Mesendoderm (in vitro differentiated cells): Measurements from ENCODE around the gene HEATR9.

ENCODE experiments used
- DNase-seq: peaks from one replicate; pipeline ENCODE4 v3.0.0; 2013
- H2AK5ac ChIP-seq: 2 replicates; pipeline ENCODE4 v1.6.1; 2013; ENCODE audit warnings: low read length, inconsistent platforms
- H2BK120ac ChIP-seq: 2 replicates; pipeline ENCODE4 v1.6.1; 2013; ENCODE audit warnings: low read depth, mild to moderate bottlenecking, low read length, moderate library complexity, mixed read lengths
- H2BK15ac ChIP-seq: replicated peaks from 2 replicates; pipeline ENCODE4 v1.6.1; 2013; ENCODE audit warnings: low read depth, mild to moderate bottlenecking, moderate library complexity
- H2BK5ac ChIP-seq: 2 replicates; pipeline ENCODE4 v1.6.1; 2013; ENCODE audit warnings: low read length, inconsistent platforms
- H3K18ac ChIP-seq: 2 replicates; pipeline ENCODE4 v1.6.1; 2013; ENCODE audit warnings: mild to moderate bottlenecking, low read length, mixed read lengths
- H3K23ac ChIP-seq: one replicate; pipeline ENCODE4 v1.6.1; 2013; ENCODE audit warnings: low read length
- H3K27ac ChIP-seq: 2 replicates; pipeline ENCODE4 v1.5.1; 2013; ENCODE audit warnings: low read depth, mild to moderate bottlenecking, inconsistent platforms, low read length, moderate library complexity
- H3K27me3 ChIP-seq: 2 replicates; pipeline ENCODE4 v1.6.1; 2013; ENCODE audit warnings: low read length, control low read depth, mild to moderate bottlenecking, inconsistent platforms; ENCODE audit not compliant: insufficient read depth, poor library complexity
- H3K36me3 ChIP-seq: 2 replicates; pipeline ENCODE4 v1.6.1; 2013; ENCODE audit warnings: low read length, inconsistent platforms; ENCODE audit not compliant: control insufficient read depth, insufficient read depth
- H3K4ac ChIP-seq: one replicate; pipeline ENCODE4 v1.6.1; 2013; ENCODE audit warnings: low read depth, mild to moderate bottlenecking, low read length, moderate library complexity
- H3K4me1 ChIP-seq: 2 replicates; pipeline ENCODE4 v1.6.1; 2013; ENCODE audit warnings: low read depth, low read length, inconsistent platforms; ENCODE audit not compliant: control insufficient read depth
- H3K4me2 ChIP-seq: 2 replicates; pipeline ENCODE4 v1.6.1; 2013; ENCODE audit warnings: low read length
- H3K4me3 ChIP-seq: 2 replicates; pipeline ENCODE4 v1.5.1; 2013; ENCODE audit warnings: mild to moderate bottlenecking, low read length
- H3K56ac ChIP-seq: one replicate; pipeline ENCODE4 v1.6.1; 2013; ENCODE audit warnings: low read length
- H3K79me1 ChIP-seq: 2 replicates; pipeline ENCODE4 v1.6.1; 2013; ENCODE audit warnings: low read length, inconsistent platforms
- H3K79me2 ChIP-seq: 2 replicates; pipeline ENCODE4 v1.6.1; 2013; ENCODE audit warnings: mild to moderate bottlenecking, low read length; ENCODE audit not compliant: control insufficient read depth, insufficient read depth
- H3K9ac ChIP-seq: 2 replicates; pipeline ENCODE4 v1.6.1; 2013; ENCODE audit warnings: low read length, inconsistent platforms
- H4K5ac ChIP-seq: one replicate; pipeline ENCODE4 v1.6.1; 2013; ENCODE audit warnings: low read length
- H4K8ac ChIP-seq: one replicate; pipeline ENCODE4 v1.6.1; 2013; ENCODE audit warnings: low read depth, mild to moderate bottlenecking, control low read depth, low read length, moderate library complexity
- WGBS: extraction: QIAGEN DNeasy Blood & Tissue Kit; methylation state at CpG from one replicate; pipeline ENCODE4 v1.1.7; 2013; ENCODE audit warnings: low lambda C conversion rate, missing lambda C conversion rate; ENCODE audit not compliant: insufficient coverage; ENCODE audit errors: extremely low coverage; 5-methylcytosine and 5-hydroxymethylcytosine counted together

Gene HEATR9

DNA sequence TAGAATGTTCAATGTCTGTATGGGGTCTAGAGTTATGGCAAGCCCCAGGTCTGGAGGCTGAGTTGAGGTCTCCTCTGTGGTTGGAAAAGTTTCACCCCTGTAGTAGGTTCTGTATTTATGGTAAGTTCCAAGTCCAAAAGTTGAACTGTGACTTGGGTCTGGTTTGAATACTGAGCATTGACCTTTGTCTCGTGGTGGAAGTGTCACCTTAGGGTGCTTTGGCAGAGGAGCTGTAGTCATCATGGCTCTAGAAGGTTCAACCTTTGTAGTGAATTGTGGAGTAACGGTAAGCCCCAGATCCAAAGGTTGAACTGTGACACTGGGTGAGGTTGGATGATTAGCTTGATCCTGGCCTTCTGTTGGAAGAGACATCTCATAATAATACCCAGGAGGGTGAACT, 44.3 kb upstream of the HEATR9 start:
- H3K4ac ChIP-seq = no peak overlapping the region
- no CpG with 5 or more reads among the region's 2 CpGs for WGBS
- no peaks in the 10 kb centered on the region for H3K4me1 ChIP-seq
- H2AK5ac ChIP-seq = no peak overlapping the region
- no peak overlapping the region for H2BK15ac ChIP-seq
- H3K4me2 ChIP-seq = no peak overlapping the region
- no peak overlapping the region for H3K18ac ChIP-seq
- no peak overlapping the region for H2BK120ac ChIP-seq
- no peak overlapping the region for H2BK5ac ChIP-seq
- no peak overlapping the region for H3K9ac ChIP-seq
- H3K4me3 ChIP-seq = no peak overlapping the region
- H3K36me3 ChIP-seq = no peaks in the 10 kb centered on the region
- H4K8ac ChIP-seq = no peak overlapping the region
- H3K27ac ChIP-seq = no peak overlapping the region
- no peak overlapping the region for H3K23ac ChIP-seq
- no peaks in the 10 kb centered on the region for H3K27me3 ChIP-seq
- H4K5ac ChIP-seq = no peak overlapping the region
- no peak overlapping the region for H3K56ac ChIP-seq
- no peak for DNase-seq
- H3K79me2 ChIP-seq = no peaks in the 10 kb centered on the region
- H3K79me1 ChIP-seq = no peaks in the 10 kb centered on the region

DNA sequence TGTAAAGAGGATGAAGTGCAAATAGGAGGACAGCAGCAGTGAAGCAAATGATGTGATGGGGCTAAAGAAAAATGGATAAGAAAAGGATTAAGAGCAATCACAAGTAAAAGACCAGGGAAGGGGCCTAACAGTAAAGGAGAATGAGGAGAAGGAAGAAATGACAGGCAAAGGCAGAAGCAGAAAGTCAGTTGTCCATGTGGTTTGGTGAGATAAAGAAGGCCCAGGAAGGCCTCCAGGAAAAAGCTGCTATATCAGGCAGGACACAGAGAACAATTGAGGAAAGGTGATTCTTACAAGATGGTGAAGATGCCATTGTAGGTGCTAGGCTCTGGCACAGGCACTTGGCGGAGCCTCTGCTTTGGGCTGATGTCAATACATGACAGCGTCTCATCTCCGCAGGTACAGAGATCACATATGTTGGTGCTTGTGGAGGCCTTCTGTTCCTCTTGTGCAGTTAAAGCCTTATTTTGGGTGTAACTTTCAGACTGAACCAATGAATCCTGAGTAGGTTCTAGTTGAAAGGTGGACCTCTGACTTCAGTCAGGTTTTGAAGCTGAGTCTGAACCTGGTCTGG, 43.7 kb upstream of the HEATR9 start:
- Histone ChIP-seq H3K4me1 (no peaks in the 10 kb centered on the region), H3K4me2 (no peak overlapping the region), H4K8ac (no peak overlapping the region), H3K4me3 (no peak overlapping the region), H3K4ac (no peak overlapping the region), H2AK5ac (no peak overlapping the region), H3K56ac (no peak overlapping the region), H2BK5ac (no peak overlapping the region), H3K79me1 (no peaks in the 10 kb centered on the region), H3K18ac (no peak overlapping the region), H3K27ac (no peak overlapping the region), H3K79me2 (no peaks in the 10 kb centered on the region), H4K5ac (no peak overlapping the region), H3K27me3 (no peaks in the 10 kb centered on the region), H3K9ac (no peak overlapping the region), H2BK120ac (no peak overlapping the region), H3K36me3 (no peaks in the 10 kb centered on the region), H2BK15ac (no peak overlapping the region), H3K23ac (no peak overlapping the region)
- DNase-seq = no peak
- no CpG with 5 or more reads among the region's 3 CpGs for WGBS

DNA sequence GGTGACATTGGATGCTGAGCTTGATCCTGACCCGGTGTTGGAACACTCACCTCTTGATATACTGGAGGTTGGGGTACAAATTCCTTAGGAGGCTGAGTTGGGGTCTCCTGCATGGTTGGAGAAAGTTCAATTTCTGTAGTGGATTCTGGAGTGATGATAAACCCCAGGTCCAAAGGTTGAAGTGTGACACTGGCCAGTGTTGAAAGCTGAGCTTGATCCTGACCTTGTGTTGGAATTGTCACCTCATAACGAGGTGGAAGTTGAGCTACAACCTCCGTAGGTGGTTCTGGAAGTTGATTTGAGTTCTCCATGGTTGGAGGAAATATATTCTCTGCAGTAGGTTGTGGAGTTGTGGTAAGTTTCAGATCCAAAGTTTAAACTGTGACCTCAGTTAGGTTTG, 40.7 kb upstream of the HEATR9 start:
- Histone ChIP-seq H3K27ac (no peak overlapping the region), H2BK120ac (no peak overlapping the region), H3K9ac (no peak overlapping the region), H4K5ac (no peak overlapping the region), H3K4ac (no peak overlapping the region), H3K23ac (no peak overlapping the region), H3K79me2 (no peaks in the 10 kb centered on the region), H3K56ac (no peak overlapping the region), H3K79me1 (no peaks in the 10 kb centered on the region), H3K18ac (no peak overlapping the region), H2BK15ac (no peak overlapping the region), H3K4me2 (no peak overlapping the region), H3K4me1 (no peaks in the 10 kb centered on the region), H2AK5ac (no peak overlapping the region), H3K4me3 (no peak overlapping the region), H2BK5ac (no peak overlapping the region), H4K8ac (no peak overlapping the region), H3K27me3 (no peaks in the 10 kb centered on the region), H3K36me3 (no peaks in the 10 kb centered on the region)
- WGBS = no CpG with 5 or more reads among the region's 3 CpGs
- no peak for DNase-seq

GRCh38 chr17:35907691-35908090, 39.0 kb upstream of the HEATR9 start:
- Histone ChIP-seq H3K56ac (no peak overlapping the region), H3K18ac (no peak overlapping the region), H3K79me1 (no peaks in the 10 kb centered on the region), H3K9ac (no peak overlapping the region), H3K4me1 (no peaks in the 10 kb centered on the region), H2BK5ac (no peak overlapping the region), H3K4me3 (no peak overlapping the region), H2BK120ac (no peak overlapping the region), H3K4me2 (no peak overlapping the region), H3K23ac (no peak overlapping the region), H2AK5ac (no peak overlapping the region), H3K27me3 (no peaks in the 10 kb centered on the region), H3K36me3 (no peaks in the 10 kb centered on the region), H3K27ac (no peak overlapping the region), H3K4ac (no peak overlapping the region), H2BK15ac (no peak overlapping the region), H4K8ac (no peak overlapping the region), H4K5ac (no peak overlapping the region), H3K79me2 (no peaks in the 10 kb centered on the region)
- no peak for DNase-seq
- no CpG with 5 or more reads among the region's 5 CpGs for WGBS

- Histone ChIP-seq H3K27ac (no peak overlapping the region), H3K27me3 (no peaks in the 10 kb centered on the region), H2BK5ac (no peak overlapping the region), H2AK5ac (no peak overlapping the region), H3K4ac (no peak overlapping the region), H3K9ac (no peak overlapping the region), H3K4me2 (no peak overlapping the region), H3K79me2 (no peaks in the 10 kb centered on the region), H3K36me3 (no peaks in the 10 kb centered on the region), H4K8ac (no peak overlapping the region), H3K18ac (no peak overlapping the region), H2BK120ac (no peak overlapping the region), H3K79me1 (no peaks in the 10 kb centered on the region), H3K56ac (no peak overlapping the region), H4K5ac (no peak overlapping the region), H3K4me1 (no peaks in the 10 kb centered on the region), H3K23ac (no peak overlapping the region), H3K4me3 (no peak overlapping the region), H2BK15ac (no peak overlapping the region)
- no peak for DNase-seq
- no CpG with 5 or more reads among the region's 3 CpGs for WGBS
These were observed 38.4 kb upstream of the HEATR9 start for GRCh38 chr17:35906926-35907637.
